Prostate gland (tissue), 2 donors: Measurements from ENCODE around the gene ADRM1.

Experiments
- POLR2AphosphoS5 ChIP-seq: sonication (generic); formaldehyde crosslinking; IDR thresholded peaks from one replicate; pipeline ENCODE4 v1.6.1; 2017; ENCODE audit warnings: antibody characterized with exemption
- TF ChIP-seq, protein P1 (sequence below), 4 experiments: fragments of 200-600 bp in 2 of 4; fragments of 450-650 bp in 2 of 4; sonication (generic) in 2 of 4; IDR thresholded peaks; 1 replicate in 3 of 4; 2 replicates in 1 of 4; pipeline ENCODE4 v1.5.1; 2016 to 2019; ENCODE audit warnings: antibody characterized with exemption in 4 of 4, mild to moderate bottlenecking in 2 of 4, moderate library complexity in 2 of 4

DNA sequence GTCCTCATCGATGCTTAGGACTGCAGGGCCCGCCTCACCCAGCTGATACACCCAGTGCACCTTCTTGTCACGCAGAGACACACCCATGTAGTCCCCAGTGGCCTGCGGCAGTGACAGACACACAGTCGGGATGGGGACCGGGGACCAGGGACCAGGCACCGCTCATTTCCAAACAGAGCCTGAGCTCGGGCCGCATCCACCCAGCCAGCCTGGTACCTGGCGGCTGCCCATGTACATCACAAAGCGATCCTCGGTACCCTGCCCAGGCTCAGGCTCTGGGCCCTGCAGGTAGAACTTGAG, 11.5 kb downstream of the ADRM1 start:
- TF ChIP-seq, protein P1, sequence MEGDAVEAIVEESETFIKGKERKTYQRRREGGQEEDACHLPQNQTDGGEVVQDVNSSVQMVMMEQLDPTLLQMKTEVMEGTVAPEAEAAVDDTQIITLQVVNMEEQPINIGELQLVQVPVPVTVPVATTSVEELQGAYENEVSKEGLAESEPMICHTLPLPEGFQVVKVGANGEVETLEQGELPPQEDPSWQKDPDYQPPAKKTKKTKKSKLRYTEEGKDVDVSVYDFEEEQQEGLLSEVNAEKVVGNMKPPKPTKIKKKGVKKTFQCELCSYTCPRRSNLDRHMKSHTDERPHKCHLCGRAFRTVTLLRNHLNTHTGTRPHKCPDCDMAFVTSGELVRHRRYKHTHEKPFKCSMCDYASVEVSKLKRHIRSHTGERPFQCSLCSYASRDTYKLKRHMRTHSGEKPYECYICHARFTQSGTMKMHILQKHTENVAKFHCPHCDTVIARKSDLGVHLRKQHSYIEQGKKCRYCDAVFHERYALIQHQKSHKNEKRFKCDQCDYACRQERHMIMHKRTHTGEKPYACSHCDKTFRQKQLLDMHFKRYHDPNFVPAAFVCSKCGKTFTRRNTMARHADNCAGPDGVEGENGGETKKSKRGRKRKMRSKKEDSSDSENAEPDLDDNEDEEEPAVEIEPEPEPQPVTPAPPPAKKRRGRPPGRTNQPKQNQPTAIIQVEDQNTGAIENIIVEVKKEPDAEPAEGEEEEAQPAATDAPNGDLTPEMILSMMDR (IDR thresholded peaks at IDR 0.05): no peak
- TF ChIP-seq POLR2AphosphoS5: no peak
